GM12878 (cell line): ENCODE results near the gene ATP4B. TPM values are rescaled to one million over a fixed set of nuclear protein-coding genes. Genes with fewer than 3 reads are reported as not detected.

Experiments
- ATAC-seq: fragments of 200-7000 bp; cut with Tn5 transposase; 3 replicates; pipeline ENCODE4 v1.9.1; 2020; ENCODE audit warnings: mild to moderate bottlenecking, moderate library complexity
- BruUV-seq: library from RNA; stranded (reverse); fragments of 400-500 nt; replicated peaks from 2 replicates; lab custom pipeline; 2021; lab: Mats Ljungman, UMichigan
- CTCF ChIA-PET: fragments of 300-600 bp; sonication (Branson Sonifier 250); formaldehyde crosslinking; extraction: SDS; loops from one replicate; lab custom pipeline; 2021; ENCODE audit warnings: inconsistent platforms; lab: Yijun Ruan, JAX
- POLR2A ChIA-PET: fragments of 350-600 bp; formaldehyde crosslinking; extraction: SDS; loops from one replicate; lab custom pipeline; 2021; ENCODE audit warnings: inconsistent platforms; lab: Charles Lee
- RAD21 ChIA-PET: fragments of 300-600 bp; sonication (Branson Sonifier 250); formaldehyde crosslinking; loops from one replicate; lab custom pipeline; 2023; ENCODE audit warnings: antibody characterized with exemption; ENCODE audit not compliant: unreplicated experiment; lab: Charles Lee
- SMC1A ChIA-PET: fragments of 300-600 bp; sonication (Branson Sonifier 250); formaldehyde crosslinking; loops from one replicate; lab custom pipeline; 2023; ENCODE audit not compliant: unreplicated experiment, uncharacterized antibody; lab: Charles Lee
- DNase-seq: peaks from one replicate; pipeline ENCODE4 v3.0.0-alpha.2; 2011; ENCODE audit warnings: low read depth, low spot score
- FAIRE-seq: peaks from 3 replicates; lab custom pipeline; 2011; peaks lifted over from hg19 to GRCh38; lab: Jason Lieb, UNC
- H2AFZ ChIP-seq: 2 replicates; pipeline ENCODE4 v1.6.0; 2011; ENCODE audit warnings: low read depth, low read length, control low read depth; ENCODE audit not compliant: control insufficient read depth
- H3K27ac ChIP-seq: 2 replicates; pipeline ENCODE4 v1.5.1; 2011; ENCODE audit warnings: control low read depth; ENCODE audit not compliant: control insufficient read depth, insufficient read depth
- H3K27me3 ChIP-seq, 2 experiments: replicated peaks in 1 of 2; 2 replicates each; pipeline versions ENCODE4 v1.6.0 to v1.6.1; 2011; ENCODE audit warnings: low read length in 1 of 2; ENCODE audit not compliant: control insufficient read depth in 2 of 2, insufficient read depth in 2 of 2
- H3K36me3 ChIP-seq, 2 experiments: 2 replicates each; pipeline ENCODE4 v1.5.1; 2011; ENCODE audit warnings: low read length in 1 of 2; ENCODE audit not compliant: control insufficient read depth in 2 of 2, insufficient read depth in 2 of 2
- H3K4me1 ChIP-seq: 2 replicates; pipeline ENCODE4 v1.6.1; 2011; ENCODE audit warnings: mild to moderate bottlenecking, low read length, moderate library complexity, mixed read lengths; ENCODE audit not compliant: control insufficient read depth, insufficient read depth
- H3K4me2 ChIP-seq: 2 replicates; pipeline ENCODE4 v1.6.0; 2011; ENCODE audit warnings: control low read depth; ENCODE audit not compliant: control insufficient read depth, insufficient read depth
- H3K4me3 ChIP-seq: fragments of 200-600 bp; sonication (generic); 2 replicates; pipeline ENCODE4 v1.5.1; 2016
- H3K79me2 ChIP-seq: 2 replicates; pipeline ENCODE4 v1.6.0; 2011; ENCODE audit warnings: low read length; ENCODE audit not compliant: control insufficient read depth, insufficient read depth
- H3K9ac ChIP-seq: 2 replicates; pipeline ENCODE4 v1.8.0; 2011; ENCODE audit warnings: low read length, control low read depth, mixed read lengths; ENCODE audit not compliant: control insufficient read depth, insufficient read depth
- H3K9me3 ChIP-seq: replicated peaks from 3 replicates; pipeline ENCODE4 v1.5.1; 2011; ENCODE audit warnings: mild to moderate bottlenecking, low read length; ENCODE audit not compliant: control insufficient read depth, insufficient read depth
- H4K20me1 ChIP-seq: 2 replicates; pipeline ENCODE4 v1.6.0; 2011; ENCODE audit not compliant: control insufficient read depth, insufficient read depth
- EED ChIP-seq: sonication (generic); IDR thresholded peaks from 2 replicates; pipeline ENCODE4 v1.6.1; 2016; ENCODE audit warnings: antibody characterized with exemption, low read depth
- KLF5 ChIP-seq: fragments of 450-650 bp; IDR thresholded peaks from 2 replicates; pipeline ENCODE4 v1.6.1; 2014; ENCODE audit warnings: mild to moderate bottlenecking; ENCODE audit not compliant: partially characterized antibody
- LARP7 ChIP-seq: fragments of 450-650 bp; IDR thresholded peaks from 2 replicates; pipeline ENCODE4 v1.6.1; 2017; ENCODE audit warnings: mild to moderate bottlenecking
- MYC ChIP-seq: IDR thresholded peaks from 2 replicates; pipeline ENCODE4 v1.6.1; 2011; ENCODE audit warnings: mild to moderate bottlenecking, low read length, moderate library complexity, inconsistent platforms; ENCODE audit not compliant: insufficient read depth, insufficient replicate concordance, insufficient read length, severe bottlenecking
- NFIC ChIP-seq: IDR thresholded peaks from 2 replicates; pipeline ENCODE4 v1.6.1; 2012; ENCODE audit warnings: low read depth, mild to moderate bottlenecking, inconsistent platforms, low read length, moderate library complexity
- PAX8 ChIP-seq: fragments of 450-650 bp; IDR thresholded peaks from 2 replicates; pipeline ENCODE4 v1.6.1; 2017; ENCODE audit warnings: mild to moderate bottlenecking, moderate library complexity
- RELA ChIP-seq: fragments of 450-650 bp; IDR thresholded peaks from 2 replicates; pipeline ENCODE4 v1.8.0; 2014; ENCODE audit warnings: borderline replicate concordance; ENCODE audit not compliant: partially characterized antibody
- RFX5 ChIP-seq: IDR thresholded peaks from 2 replicates; pipeline ENCODE4 v1.6.1; 2011; ENCODE audit warnings: low read depth, low read length, improper control_type of control experiment
- TAF1 ChIP-seq: IDR thresholded peaks from 2 replicates; pipeline ENCODE4 v1.6.1; 2011; ENCODE audit warnings: mild to moderate bottlenecking, low read depth, low read length, borderline replicate concordance
- ZBTB11 ChIP-seq: fragments of 450-650 bp; formaldehyde crosslinking; IDR thresholded peaks from 2 replicates; pipeline ENCODE4 v1.5.0; 2022; ENCODE audit warnings: mild to moderate bottlenecking, missing genetic modification characterization
- ZNF207 ChIP-seq: fragments of 450-650 bp; IDR thresholded peaks from 2 replicates; pipeline ENCODE4 v1.6.1; 2014; ENCODE audit warnings: antibody characterized with exemption, mild to moderate bottlenecking, borderline replicate concordance
- ZNF592 ChIP-seq: fragments of 450-650 bp; IDR thresholded peaks from 2 replicates; pipeline ENCODE4 v1.6.1; 2017; ENCODE audit warnings: mild to moderate bottlenecking, moderate library complexity
- ZZZ3 ChIP-seq: IDR thresholded peaks from 2 replicates; pipeline ENCODE4 v1.6.1; 2011; ENCODE audit warnings: low read depth; ENCODE audit not compliant: control insufficient read depth, insufficient read length
- WGBS: methylation state at CpG from one replicate; pipeline ENCODE4 v1.1.6; 2016; ENCODE audit warnings: low lambda C conversion rate; ENCODE audit not compliant: insufficient replicate concordance, insufficient coverage; ENCODE audit errors: missing lambda C conversion rate; 5-methylcytosine and 5-hydroxymethylcytosine counted together
- in situ Hi-C: fragments of 300-500 bp; cut with MboI; formaldehyde crosslinking; loops from 9 replicates; pipeline ENCODE4 v1.14.3; 2018; ENCODE audit warnings: mixed read lengths
- intact Hi-C: fragments of 100-400 bp; cut with micrococcal nuclease; formaldehyde crosslinking; loops from one replicate; pipeline ENCODE4 v1.14.2; 2022; ENCODE audit not compliant: unreplicated experiment
- polyA plus RNA-seq, 11 experiments: library from polyadenylated mRNA; depleted of rRNA in 4 of 11; unstranded in 6 of 11; stranded (reverse) in 5 of 11; fragments of >200 nt; fragmentation: Nextera tagmentation in 4 of 11; fragmentation: Illumina TruSeq in 1 of 11; extraction: Ambion mirVana in 4 of 11; extraction: Trizol in 1 of 11; gene quantifications; 1 replicate in 1 of 11; 2 replicates in 10 of 11; pipeline versions ENCODE4 v1.2.1 to v1.2.3, GENCODE V29; 2011 to 2016; ENCODE audit warnings: inconsistent platforms in 2 of 11, missing spikeins in 2 of 11, low read depth in 1 of 11
- total RNA-seq, 4 experiments: library from RNA; depleted of rRNA in 3 of 4; stranded (reverse); fragments of >200 nt in 3 of 4; fragmentation: Illumina TruSeq in 1 of 4; extraction: Trizol in 1 of 4; gene quantifications; 2 replicates each; pipeline versions ENCODE4 v1.2.1 to v1.2.3, GENCODE V29; 2013 to 2021

Gene ATP4B
- total and polyA plus RNA-seq, 10 of the 15 experiments (the other 5 are each of a cell fraction or from before 2014, with no cell fraction given) = 0.05 to 0.33 (median 0.20) TPM; not detected in 4

- TF ChIP-seq ZZZ3 (no peak), KLF5 (no peak)
These were observed 8.3 kb upstream of the ATP4B start (continued) for GRCh38 chr13:113666329-113666670.

- Histone ChIP-seq H3K27ac (no peak overlapping the region), H3K27me3 (no peaks in the 10 kb centered on the region), H3K4me2 (no peak overlapping the region), H3K9me3 (no peaks in the 10 kb centered on the region; the same call in 2 of the 3 replicates), H3K4me1 (no peaks in the 10 kb centered on the region), H3K9ac (no peak overlapping the region), H3K79me2 (no peaks in the 10 kb centered on the region), H4K20me1 (no peaks in the 10 kb centered on the region), H3K36me3 (no peaks in the 10 kb centered on the region), H3K4me3 (no peak overlapping the region), H2AFZ (no peak overlapping the region)
- no TSS peak for BruUV-seq
- WGBS = 42% methylated on average over 3 of the region's 3 CpGs
- intact Hi-C loops = no loop called here
- RAD21 ChIA-PET = no interaction called here
- SMC1A ChIA-PET = no interaction called here
- in situ Hi-C loops = no loop called here
- ATAC-seq (no peak), DNase-seq (no peak), FAIRE-seq (no peak)
- POLR2A ChIA-PET = no interaction called here
- CTCF ChIA-PET = no interaction called here
- TF ChIP-seq ZNF207 (no peak), PAX8 (no peak), EED (no peak), TAF1 (no peak), ZNF592 (no peak), NFIC (no peak), RFX5 (no peak), MYC (no peak), ZBTB11 (CRISPR knock-in tag) (no peak), LARP7 (no peak), RELA (no peak)
These were observed 7.8 kb upstream of the ATP4B start for GRCh38 chr13:113665597-113666328.
